A204.1 (cell line): Measurements from ENCODE around the gene OAS2.

ENCODE experiments used
- FAIRE-seq: peaks from 2 replicates; lab custom pipeline; 2012; peaks lifted over from hg19 to GRCh38; lab: Jason Lieb, UNC

Gene OAS2

GRCh38 chr12:113022563-113023297 lies 44.4 kb downstream of the OAS2 start:
- no peak for FAIRE-seq

- no peak for FAIRE-seq
Measured at GRCh38 chr12:113027726-113028125, 49.4 kb downstream of the OAS2 start.

GRCh38 chr12:113030875-113031525 lies 52.7 kb downstream of the OAS2 start:
- peak; percentile 82 for FAIRE-seq

GRCh38 chr12:113039911-113040445 lies 61.7 kb downstream of the OAS2 start:
- no peak for FAIRE-seq

- no peak for FAIRE-seq
Measured at GRCh38 chr12:113040722-113041171, 62.4 kb downstream of the OAS2 start.

- FAIRE-seq, result no peak
Measured at GRCh38 chr12:113041560-113041959, 63.2 kb downstream of the OAS2 start.

GRCh38 chr12:113043240-113043639 lies 64.9 kb downstream of the OAS2 start:
- FAIRE-seq, result no peak

GRCh38 chr12:113044516-113044915 lies 66.2 kb downstream of the OAS2 start:
- no peak for FAIRE-seq

GRCh38 chr12:113048716-113049127 lies 70.4 kb downstream of the OAS2 start:
- peak; percentile 68 for FAIRE-seq

GRCh38 chr12:113049976-113050742 lies 71.8 kb downstream of the OAS2 start:
- no peak for FAIRE-seq

- no peak for FAIRE-seq
Measured at GRCh38 chr12:113050795-113051194, 72.5 kb downstream of the OAS2 start.

GRCh38 chr12:113051759-113052158 lies 73.4 kb downstream of the OAS2 start:
- no peak for FAIRE-seq

GRCh38 chr12:113052326-113052725 lies 74.0 kb downstream of the OAS2 start:
- FAIRE-seq, result no peak

GRCh38 chr12:113054948-113055486 lies 76.7 kb downstream of the OAS2 start:
- FAIRE-seq, result no peak

GRCh38 chr12:113055594-113056380 lies 77.5 kb downstream of the OAS2 start:
- FAIRE-seq, result no peak

- FAIRE-seq, result no peak
Measured at GRCh38 chr12:113056381-113056630, 78.0 kb downstream of the OAS2 start.

- FAIRE-seq, result no peak
Measured at GRCh38 chr12:113056631-113057488, 78.5 kb downstream of the OAS2 start, which contains the start of gene DTX1. Gene DTX1 (plus strand): TSS chr12:113056730. CDS start chr12:113058193, 1,463 bp downstream.

- no peak for FAIRE-seq
Measured at GRCh38 chr12:113057565-113058485, 79.5 kb downstream of the OAS2 start.

GRCh38 chr12:113058553-113058952 lies 80.2 kb downstream of the OAS2 start:
- no peak for FAIRE-seq
